ENCODE results near the gene CIART.
"Not testable (repeated sequence)": the region's sequence is repeated elsewhere in the genome, so short reads cannot be mapped to it uniquely, and the experiment has no call there.

The CIART gene

GRCh38 chr1:150309758-150310508, 27.6 kb downstream of the CIART start:
- no peak for DNase-seq (ENCODE audit: low read depth in 2 of 2)

- DNase-seq (ENCODE audit: low read depth in 2 of 2): no peak
Measured at GRCh38 chr1:150311762-150312161, 29.4 kb downstream of the CIART start.

GRCh38 chr1:150314691-150315090, 32.3 kb downstream of the CIART start:
- not testable (repeated sequence) for DNase-seq (ENCODE audit: low read depth in 2 of 2)

- DNase-seq (ENCODE audit: low read depth in 2 of 2): no peak
Measured at GRCh38 chr1:150320667-150320978, 38.3 kb downstream of the CIART start.

GRCh38 chr1:150321826-150322166, 39.4 kb downstream of the CIART start:
- DNase-seq (ENCODE audit: low read depth in 2 of 2): no peak

GRCh38 chr1:150322310-150322709, 40.0 kb downstream of the CIART start:
- DNase-seq (ENCODE audit: low read depth in 2 of 2): no peak

- DNase-seq (ENCODE audit: low read depth in 2 of 2): no peak
Measured at GRCh38 chr1:150332651-150333290, 50.4 kb downstream of the CIART start.

Data from stimulated activated CD8-positive, alpha-beta memory T cell treated with anti-CD3 and anti-CD28 coated beads, Interleukin-2, amount 100 ng/mL, for 1 hour (primary cell).